ENCODE data around the gene RFLNA. TPM values are rescaled to one million over a fixed set of nuclear protein-coding genes. Genes with fewer than 3 reads are reported as not detected.

Gene RFLNA
- total and polyA plus RNA-seq, 2 of the 13 experiments (the other 11 are each of a cell fraction or from before 2014, with no cell fraction given) = not detected

DNA sequence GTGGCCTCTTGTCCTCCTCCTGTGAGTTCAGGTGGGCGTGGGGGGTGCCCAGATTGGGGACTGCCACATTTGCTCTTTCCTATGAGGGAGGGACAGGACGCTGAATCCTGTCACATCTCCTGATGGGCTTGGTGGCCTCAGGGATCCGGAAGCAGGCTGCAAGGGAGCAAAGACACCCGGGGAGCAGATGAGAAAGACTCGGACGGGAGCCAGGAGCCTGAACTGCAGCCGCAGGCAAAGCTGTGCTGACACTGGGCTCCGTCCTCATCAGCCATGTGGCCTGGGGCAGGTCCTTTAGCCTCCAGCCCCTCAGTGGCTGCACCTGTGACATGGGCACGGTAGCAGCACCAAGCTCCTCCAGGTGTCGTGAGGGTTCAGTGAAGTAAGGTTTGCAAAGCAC, 40.8 kb upstream of the RFLNA start:
- ChIA-PET CTCF (ENCODE audit: low intra/inter-chr PET ratio, low total read pairs) (no interaction called here), POLR2A (no interaction called here)
- no peak for ATAC-seq
- no peak for FAIRE-seq
- no peak for DNase-seq (ENCODE audit: low spot score)
- no peak for TF ChIP-seq MZF1 (CRISPR knock-in tag; IDR thresholded peaks at IDR 0.05; ENCODE audit: borderline replicate concordance)
- WGBS (ENCODE audit: low lambda C conversion rate) = 78% methylated on average over 5 of the region's 10 CpGs
- Histone ChIP-seq H3K4me1 (ENCODE audit: insufficient read depth, low read length) (no peaks in the 10 kb centered on the region), H3K9me3 (ENCODE audit: low read length) (no peaks in the 10 kb centered on the region), H3K79me2 (ENCODE audit: insufficient read depth, low read length) (no peaks in the 10 kb centered on the region), H3K27ac (ENCODE audit: extremely low read length, insufficient read depth, low read length) (no peak overlapping the region), H4K20me1 (ENCODE audit: insufficient read depth, low read length) (no peaks in the 10 kb centered on the region), H3K4me2 (ENCODE audit: low read depth, low read length) (no peak overlapping the region), H3K4me3 (replicated peaks in 1 of 3; ENCODE audit: insufficient read depth in 1 of 3, low read depth in 2 of 3, low read length in 3 of 3) (no peak overlapping the region), H3K27me3 (ENCODE audit: control insufficient read depth in 1 of 2, insufficient read depth in 2 of 2, low read length in 2 of 2) (peaks cover 3 to 49% of the 10 kb centered on the region in 2 experiments; a peak in 4 of 5 replicates), H3K36me3 (replicated peaks in 1 of 2; ENCODE audit: control insufficient read depth in 1 of 2, insufficient read depth in 2 of 2, low read length in 2 of 2) (no peaks in the 10 kb centered on the region), H3K9ac (ENCODE audit: insufficient read depth, low read depth, low read length) (no peak overlapping the region), H2AFZ (ENCODE audit: low read length) (no peak overlapping the region)
- no TSS peak for BruUV-seq (replicated peaks)
- intact Hi-C loops (cut with micrococcal nuclease; ENCODE audit: unreplicated experiment) = no loop called here
- in situ Hi-C loops (cut with HindIII; ENCODE audit: extremely low pct_ligation_motif_present, low pct_unique_long_range_greater_than_20kb) = no loop called here

DNA sequence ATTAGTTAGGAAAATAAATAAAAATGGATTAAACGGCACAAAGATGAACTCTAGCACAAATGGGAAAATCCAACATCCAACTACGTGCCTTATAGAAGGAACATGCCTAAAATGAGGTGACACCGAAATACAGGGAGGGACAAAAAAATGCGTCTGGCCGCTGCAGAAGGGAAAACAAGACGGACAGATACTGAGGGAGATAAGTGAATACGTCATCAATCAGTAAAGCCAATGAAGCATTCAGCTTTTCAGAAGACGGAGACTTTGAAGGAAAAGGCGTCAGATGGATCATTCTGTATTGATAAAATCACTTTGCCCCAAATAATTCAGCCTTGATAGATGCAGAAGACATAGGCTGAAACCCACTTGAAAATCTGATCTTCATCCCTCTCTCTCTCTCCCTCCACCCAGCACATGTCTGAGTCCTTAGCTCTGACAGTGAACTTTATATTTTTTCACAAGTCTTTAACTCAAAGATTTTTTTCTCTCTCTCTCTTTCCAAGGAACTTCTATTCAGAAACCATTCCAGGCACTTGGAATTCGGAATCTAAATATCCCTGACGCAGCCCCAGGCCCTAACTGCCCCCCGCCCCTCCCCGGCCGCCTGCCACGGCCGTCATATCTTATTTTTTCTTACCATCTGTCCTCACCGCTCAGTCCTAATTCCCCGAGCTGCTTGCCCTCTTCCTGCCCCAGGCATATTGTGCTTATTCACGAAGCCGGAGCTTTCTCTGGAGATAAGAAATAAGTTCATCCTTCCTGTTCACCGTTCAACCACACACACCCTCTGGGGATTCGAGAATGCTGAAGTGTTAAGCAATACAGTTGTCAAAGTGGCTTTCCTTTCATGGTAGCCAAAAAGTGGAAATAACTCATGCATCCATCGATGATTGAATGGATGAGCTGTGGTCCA, 35.5 kb upstream of the RFLNA start:
- no peak overlapping the region for H3K4me3 ChIP-seq (replicated peaks in 1 of 3; ENCODE audit: insufficient read depth in 1 of 3, low read depth in 2 of 3, low read length in 3 of 3)
- H3K4me1 ChIP-seq (ENCODE audit: insufficient read depth, low read length) = no peaks in the 10 kb centered on the region
- no peak overlapping the region for H3K4me2 ChIP-seq (ENCODE audit: low read depth, low read length)
- DNase-seq (ENCODE audit: low spot score) (no peak), FAIRE-seq (no peak), ATAC-seq (no peak)
- H3K9ac ChIP-seq (ENCODE audit: insufficient read depth, low read depth, low read length) = no peak overlapping the region
- no peak overlapping the region for H2AFZ ChIP-seq (ENCODE audit: low read length)
- H4K20me1 ChIP-seq (ENCODE audit: insufficient read depth, low read length) = no peaks in the 10 kb centered on the region
- H3K9me3 ChIP-seq (ENCODE audit: low read length) = no peaks in the 10 kb centered on the region
- ChIA-PET POLR2A (no interaction called here), CTCF (ENCODE audit: low intra/inter-chr PET ratio, low total read pairs) (no interaction called here)
- in situ Hi-C loops (cut with HindIII; ENCODE audit: extremely low pct_ligation_motif_present, low pct_unique_long_range_greater_than_20kb) (no loop called here), intact Hi-C loops (cut with micrococcal nuclease; ENCODE audit: unreplicated experiment) (no loop called here)
- no peaks in the 10 kb centered on the region for H3K79me2 ChIP-seq (ENCODE audit: insufficient read depth, low read length)
- TF ChIP-seq ZNF569 (CRISPR knock-in tag; IDR thresholded peaks at IDR 0.05; ENCODE audit: borderline replicate concordance) (no peak), ATF7 (IDR thresholded peaks at IDR 0.05) (peak; percentile 72), ATF7 (CRISPR knock-in tag; IDR thresholded peaks at IDR 0.05) (no peak), CREB1 (IDR thresholded peaks at IDR 0.05) (peak; percentile 78), CREB1 (CRISPR knock-in tag; IDR thresholded peaks at IDR 0.05) (no peak)
- H3K27me3 ChIP-seq (ENCODE audit: control insufficient read depth in 1 of 2, insufficient read depth in 2 of 2, low read length in 2 of 2) = peaks cover 6 to 31% of the 10 kb centered on the region in 2 experiments; a peak in 4 of 5 replicates
- 27% methylated on average over 23 of the region's 23 CpGs for WGBS (ENCODE audit: low lambda C conversion rate)
- H3K27ac ChIP-seq (ENCODE audit: extremely low read length, insufficient read depth, low read length) = no peak overlapping the region
- H3K36me3 ChIP-seq (replicated peaks in 1 of 2; ENCODE audit: control insufficient read depth in 1 of 2, insufficient read depth in 2 of 2, low read length in 2 of 2) = no peaks in the 10 kb centered on the region
- no TSS peak for BruUV-seq (replicated peaks)
